ENCODE results near the gene DCAF15.

Gene DCAF15

GRCh38 chr19:13931391-13932148 is 20.7 kb upstream of the DCAF15 start:
- no peak for DNase-seq

GRCh38 chr19:13932149-13932637 is 20.1 kb upstream of the DCAF15 start:
- DNase-seq, result no peak

- no peak for DNase-seq
Measured at GRCh38 chr19:13932911-13933393, 19.4 kb upstream of the DCAF15 start.

- DNase-seq, result no peak
Measured at GRCh38 chr19:13934785-13935109, 17.6 kb upstream of the DCAF15 start.

GRCh38 chr19:13935765-13936510 is 16.4 kb upstream of the DCAF15 start:
- no peak for DNase-seq

GRCh38 chr19:13937479-13938300 is 14.6 kb upstream of the DCAF15 start:
- no peak for DNase-seq

GRCh38 chr19:13938301-13939064 is 13.8 kb upstream of the DCAF15 start, which contains the start of gene PODNL1:
TSS of gene PODNL1 (minus strand) at chr19:13938417. CDS start at chr19:13938181, 236 bp downstream.
- DNase-seq, result peak; percentile 79

- DNase-seq, result no peak
Measured at GRCh38 chr19:13942023-13942684, 10.2 kb upstream of the DCAF15 start.

GRCh38 chr19:13946414-13946813 is 5.9 kb upstream of the DCAF15 start:
- DNase-seq, result no peak

- no peak for DNase-seq
Measured at GRCh38 chr19:13951043-13951442, 1.3 kb upstream of the DCAF15 start.

GRCh38 chr19:13951799-13952153 is 533 bp upstream of the DCAF15 start:
- no peak for DNase-seq

- peak; percentile 68 for DNase-seq
Measured at GRCh38 chr19:13952931-13953531, 722 bp downstream of the DCAF15 start.

GRCh38 chr19:13954185-13954584 is 1.9 kb downstream of the DCAF15 start:
- DNase-seq, result no peak

GRCh38 chr19:13955662-13956364 is 3.5 kb downstream of the DCAF15 start:
- no peak for DNase-seq

- DNase-seq, result no peak
Measured at GRCh38 chr19:13956365-13956744, 4.0 kb downstream of the DCAF15 start.

GRCh38 chr19:13957051-13957450 is 4.7 kb downstream of the DCAF15 start:
- no peak for DNase-seq

- no peak for DNase-seq
Measured at GRCh38 chr19:13958043-13958442, 5.7 kb downstream of the DCAF15 start.

GRCh38 chr19:13959141-13959961 is 7.0 kb downstream of the DCAF15 start:
- DNase-seq, result no peak

- peak; percentile 37 for DNase-seq
Measured at GRCh38 chr19:13959962-13960862, 7.9 kb downstream of the DCAF15 start.
